ENCODE data around the gene S100A1. TPM values are rescaled to one million over a fixed set of nuclear protein-coding genes. Genes with fewer than 3 reads are reported as not detected.
"Not testable (repeated sequence)": the region's sequence is repeated elsewhere in the genome, so short reads cannot be mapped to it uniquely, and the experiment has no call there.

Gene S100A1
- polyA plus RNA-seq, 4 donors: 2.7 to 13.5 (median 3.5) TPM

DNA sequence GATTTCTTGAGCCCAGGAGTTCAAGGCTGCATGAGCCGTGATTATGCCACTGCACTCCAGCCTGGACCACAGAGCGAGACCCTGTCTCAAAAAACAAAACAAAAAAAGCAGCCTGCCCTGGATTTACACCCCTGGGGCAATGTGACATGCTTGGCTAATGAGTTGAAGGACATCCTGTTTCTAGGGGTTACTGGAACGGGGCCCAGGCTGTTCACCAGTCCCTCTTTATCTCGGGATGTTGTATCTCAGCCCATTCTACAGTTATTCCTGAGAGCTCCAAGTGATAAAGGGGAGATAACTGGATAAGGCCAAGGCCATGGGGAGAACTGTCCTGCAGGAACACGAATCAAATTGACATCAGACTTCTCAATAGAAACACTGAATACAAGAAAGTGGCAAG lies 40.9 kb upstream of the S100A1 start:
- 48 to 61% (median 56%) methylated on average over 5 of the region's 5 CpGs for WGBS, 3 donors
- Histone ChIP-seq H3K4me1 (ENCODE audit: control insufficient read depth in 3 of 3, insufficient read depth in 2 of 3, low read depth in 1 of 3, low read length in 2 of 3) (no peaks in the 10 kb centered on the region), H3K4me3 (ENCODE audit: low read depth in 1 of 3, low read length in 3 of 3) (no peak overlapping the region), H3K36me3 (ENCODE audit: control insufficient read depth in 3 of 3, insufficient read depth in 2 of 3, low read depth in 1 of 3, low read length in 3 of 3) (no peaks in the 10 kb centered on the region), H3K9me3 (ENCODE audit: control insufficient read depth in 2 of 2, insufficient read depth in 1 of 2, low read depth in 1 of 2, low read length in 1 of 2) (no peaks in the 10 kb centered on the region), H3K27me3 (ENCODE audit: control insufficient read depth in 3 of 3, insufficient read depth in 3 of 3, low read length in 3 of 3) (no peaks in the 10 kb centered on the region), H3K27ac (ENCODE audit: low read depth in 1 of 3, low read length in 2 of 3) (no peak overlapping the region)
- FAIRE-seq (no peak), DNase-seq (no peak)

DNA sequence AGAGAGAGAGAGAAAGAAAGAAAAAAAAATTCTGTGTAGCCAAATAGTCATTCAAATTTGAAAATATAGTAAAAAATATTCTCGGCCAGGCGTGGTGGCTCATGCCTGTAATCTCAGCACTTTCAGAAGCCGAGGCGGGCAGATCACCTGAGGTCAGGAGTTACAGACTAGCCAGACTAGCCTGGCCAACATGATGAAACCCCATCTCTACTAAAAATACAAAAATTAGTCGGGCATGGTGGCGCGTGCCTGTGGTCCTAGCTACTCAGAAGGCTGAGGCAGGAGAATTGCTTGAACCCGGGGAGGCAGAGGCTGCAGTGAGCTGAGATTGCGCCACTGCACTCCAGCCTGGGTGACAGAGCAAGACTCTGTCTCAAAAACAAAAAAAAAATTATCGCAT lies 40.2 kb upstream of the S100A1 start:
- WGBS, 3 donors: 93 to 97% (median 96%) methylated on average over 10 of the region's 10 CpGs
- not testable (repeated sequence) for H3K9me3 ChIP-seq (ENCODE audit: control insufficient read depth in 2 of 2, insufficient read depth in 1 of 2, low read depth in 1 of 2, low read length in 1 of 2); H3K4me1 ChIP-seq (ENCODE audit: control insufficient read depth in 3 of 3, insufficient read depth in 2 of 3, low read depth in 1 of 3, low read length in 2 of 3); H3K4me3 ChIP-seq (ENCODE audit: low read depth in 1 of 3, low read length in 3 of 3); FAIRE-seq; DNase-seq; H3K36me3 ChIP-seq (ENCODE audit: control insufficient read depth in 3 of 3, insufficient read depth in 2 of 3, low read depth in 1 of 3, low read length in 3 of 3); H3K27ac ChIP-seq (ENCODE audit: low read depth in 1 of 3, low read length in 2 of 3); H3K27me3 ChIP-seq (ENCODE audit: control insufficient read depth in 3 of 3, insufficient read depth in 3 of 3, low read length in 3 of 3)

DNA sequence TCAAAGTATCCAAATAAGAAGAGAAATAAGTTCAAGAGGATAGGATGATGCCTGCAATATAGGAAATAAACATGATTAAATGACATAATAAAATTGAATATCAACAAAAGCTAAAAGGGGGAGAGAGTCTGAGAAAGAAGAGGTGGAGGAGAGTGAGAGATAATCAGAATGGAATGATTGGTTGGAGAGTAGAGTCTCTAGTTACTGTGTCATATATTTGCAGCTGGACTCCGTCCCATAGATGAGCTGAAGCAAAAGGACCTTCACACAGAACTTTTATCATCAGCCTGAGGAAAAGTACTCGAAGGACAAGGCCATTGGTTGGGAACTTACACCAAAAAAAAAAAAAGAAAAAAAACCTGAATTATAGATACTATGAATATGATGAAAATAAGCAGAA lies 39.8 kb upstream of the S100A1 start:
- no peaks in the 10 kb centered on the region for H3K27me3 ChIP-seq (ENCODE audit: control insufficient read depth in 3 of 3, insufficient read depth in 3 of 3, low read length in 3 of 3)
- DNase-seq: no peak

DNA sequence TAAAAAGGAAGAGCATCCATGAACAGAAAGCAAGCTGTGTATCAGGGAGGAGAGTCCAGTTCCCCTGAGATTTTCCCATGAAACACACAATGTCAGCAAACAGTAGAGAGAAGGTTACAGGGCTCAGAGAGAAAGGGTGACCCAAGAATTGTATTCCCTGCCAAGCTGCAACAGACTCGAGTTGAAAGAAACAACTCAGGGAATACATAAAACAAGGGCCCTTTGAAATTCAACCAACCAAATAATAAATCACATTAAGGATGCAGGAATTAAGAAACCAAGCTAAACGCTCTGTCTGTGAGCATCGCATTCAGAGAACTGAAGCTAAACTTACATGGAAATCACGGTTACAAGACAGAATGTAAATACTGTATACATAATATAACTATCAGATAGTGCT lies 35.5 kb upstream of the S100A1 start:
- FAIRE-seq: no peak
- Histone ChIP-seq H3K27ac (ENCODE audit: low read depth in 1 of 3, low read length in 2 of 3) (no peak overlapping the region), H3K27me3 (ENCODE audit: control insufficient read depth in 3 of 3, insufficient read depth in 3 of 3, low read length in 3 of 3) (no peaks in the 10 kb centered on the region), H3K36me3 (ENCODE audit: control insufficient read depth in 3 of 3, insufficient read depth in 2 of 3, low read depth in 1 of 3, low read length in 3 of 3) (no peaks in the 10 kb centered on the region), H3K4me1 (ENCODE audit: control insufficient read depth in 3 of 3, insufficient read depth in 2 of 3, low read depth in 1 of 3, low read length in 2 of 3) (peaks cover 0 to 3% (median 0%) of the 10 kb centered on the region in 3 donors), H3K4me3 (ENCODE audit: low read depth in 1 of 3, low read length in 3 of 3) (no peak overlapping the region), H3K9me3 (ENCODE audit: control insufficient read depth in 2 of 2, insufficient read depth in 1 of 2, low read depth in 1 of 2, low read length in 1 of 2) (no peaks in the 10 kb centered on the region)
- no peak for DNase-seq
- WGBS, 3 donors: 70 to 80% (median 73%) methylated on average over 4 of the region's 4 CpGs

More for the DNA sequence above, 39.8 kb upstream of the S100A1 start:
- Histone ChIP-seq H3K36me3 (ENCODE audit: control insufficient read depth in 3 of 3, insufficient read depth in 2 of 3, low read depth in 1 of 3, low read length in 3 of 3) (no peaks in the 10 kb centered on the region), H3K9me3 (ENCODE audit: control insufficient read depth in 2 of 2, insufficient read depth in 1 of 2, low read depth in 1 of 2, low read length in 1 of 2) (no peaks in the 10 kb centered on the region), H3K27ac (ENCODE audit: low read depth in 1 of 3, low read length in 2 of 3) (no peak overlapping the region), H3K4me3 (ENCODE audit: low read depth in 1 of 3, low read length in 3 of 3) (no peak overlapping the region), H3K4me1 (ENCODE audit: control insufficient read depth in 3 of 3, insufficient read depth in 2 of 3, low read depth in 1 of 3, low read length in 2 of 3) (no peaks in the 10 kb centered on the region)
- 71 to 79% (median 77%) methylated on average over 2 of the region's 2 CpGs for WGBS, 3 donors
- no peak for FAIRE-seq

DNA sequence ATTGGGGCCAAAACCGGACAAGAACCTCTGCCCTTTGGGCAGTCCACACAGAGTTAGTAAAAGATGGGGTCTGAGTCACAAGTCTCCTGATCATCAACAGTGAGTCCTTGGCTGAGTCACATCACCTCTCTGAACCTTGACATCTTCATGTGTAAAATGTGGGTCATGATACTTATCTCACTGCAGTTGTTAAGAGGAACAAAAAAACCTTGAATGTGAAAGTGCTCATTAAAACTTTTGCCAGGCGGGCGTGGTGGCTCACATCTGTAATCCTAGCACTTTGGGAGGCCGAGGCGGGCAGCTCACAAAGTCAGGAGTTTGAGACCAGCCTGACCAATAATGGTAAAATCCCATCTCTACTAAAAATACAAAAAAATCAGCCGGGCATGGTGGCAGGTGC lies 31.0 kb upstream of the S100A1 start:
- no peak overlapping the region for H3K4me3 ChIP-seq (ENCODE audit: low read depth in 1 of 3, low read length in 3 of 3)
- peaks cover 0 to 4% (median 0%) of the 10 kb centered on the region in 3 donors for H3K36me3 ChIP-seq (ENCODE audit: control insufficient read depth in 3 of 3, insufficient read depth in 2 of 3, low read depth in 1 of 3, low read length in 3 of 3)
- FAIRE-seq: no peak
- H3K9me3 ChIP-seq (ENCODE audit: control insufficient read depth in 2 of 2, insufficient read depth in 1 of 2, low read depth in 1 of 2, low read length in 1 of 2): no peaks in the 10 kb centered on the region
- WGBS, 3 donors: 55 to 71% (median 69%) methylated on average over 6 of the region's 6 CpGs
- peaks cover 0 to 3% (median 0%) of the 10 kb centered on the region in 3 donors for H3K4me1 ChIP-seq (ENCODE audit: control insufficient read depth in 3 of 3, insufficient read depth in 2 of 3, low read depth in 1 of 3, low read length in 2 of 3)
- DNase-seq: peak in 1 of 2 donors; percentile 76
- no peaks in the 10 kb centered on the region for H3K27me3 ChIP-seq (ENCODE audit: control insufficient read depth in 3 of 3, insufficient read depth in 3 of 3, low read length in 3 of 3)
- H3K27ac ChIP-seq (ENCODE audit: low read depth in 1 of 3, low read length in 2 of 3): no peak overlapping the region

DNA sequence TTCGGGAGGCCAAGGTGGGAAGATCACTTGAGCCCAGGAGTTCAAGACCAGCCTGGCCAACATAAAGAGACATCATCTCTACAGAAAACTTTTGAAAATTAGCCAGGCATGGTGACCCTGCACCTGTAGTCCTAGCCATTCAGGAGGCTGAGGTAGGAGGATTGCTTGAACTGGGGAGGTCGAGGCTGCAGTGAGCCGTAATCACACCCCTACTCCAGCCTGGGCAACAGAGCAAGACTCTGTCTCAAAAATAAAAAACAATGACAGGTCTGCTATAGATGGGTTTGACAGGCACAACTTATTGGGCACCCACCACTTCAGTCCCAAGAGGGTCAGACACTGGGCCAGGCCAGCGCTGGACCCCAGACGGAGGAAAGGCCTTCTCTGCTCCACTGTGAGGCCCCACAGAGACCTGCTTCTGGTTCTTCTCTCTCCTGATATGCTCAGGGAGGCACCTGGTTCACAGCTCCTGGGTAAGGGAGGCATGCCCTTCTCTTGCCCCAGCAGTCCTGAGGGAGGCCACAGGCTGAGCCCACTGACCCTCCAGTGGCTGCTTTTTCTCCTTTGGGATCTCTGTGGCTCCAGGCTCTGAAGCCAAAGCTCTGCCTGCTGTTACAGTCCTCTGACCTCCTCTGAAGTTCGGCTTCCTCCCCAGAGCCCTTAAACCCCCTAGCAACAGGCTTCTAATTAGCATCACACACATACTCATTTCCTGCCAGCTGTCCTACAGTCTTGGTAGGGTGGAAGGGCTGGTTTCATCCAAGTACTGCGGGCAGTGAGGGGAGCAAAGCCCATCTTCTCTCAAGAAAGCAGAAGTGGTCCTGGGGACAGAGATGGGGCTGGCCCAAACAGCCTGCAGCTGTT lies 29.7 kb upstream of the S100A1 start:
- no peak overlapping the region for H3K4me3 ChIP-seq (ENCODE audit: low read depth in 1 of 3, low read length in 3 of 3)
- H3K27ac ChIP-seq (ENCODE audit: low read depth in 1 of 3, low read length in 2 of 3): peak overlapping the region; percentile 9 to 58 (median 50)
- no peaks in the 10 kb centered on the region for H3K27me3 ChIP-seq (ENCODE audit: control insufficient read depth in 3 of 3, insufficient read depth in 3 of 3, low read length in 3 of 3)
- no peaks in the 10 kb centered on the region for H3K9me3 ChIP-seq (ENCODE audit: control insufficient read depth in 2 of 2, insufficient read depth in 1 of 2, low read depth in 1 of 2, low read length in 1 of 2)
- H3K36me3 ChIP-seq (ENCODE audit: control insufficient read depth in 3 of 3, insufficient read depth in 2 of 3, low read depth in 1 of 3, low read length in 3 of 3): peaks cover 0 to 7% (median 0%) of the 10 kb centered on the region in 3 donors
- WGBS, 3 donors: 66 to 89% (median 84%) methylated on average over 7 of the region's 7 CpGs
- DNase-seq (peak in 1 of 2 donors; percentile 29), FAIRE-seq (no peak)
- peaks cover 0 to 3% (median 0%) of the 10 kb centered on the region in 3 donors for H3K4me1 ChIP-seq (ENCODE audit: control insufficient read depth in 3 of 3, insufficient read depth in 2 of 3, low read depth in 1 of 3, low read length in 2 of 3)

DNA sequence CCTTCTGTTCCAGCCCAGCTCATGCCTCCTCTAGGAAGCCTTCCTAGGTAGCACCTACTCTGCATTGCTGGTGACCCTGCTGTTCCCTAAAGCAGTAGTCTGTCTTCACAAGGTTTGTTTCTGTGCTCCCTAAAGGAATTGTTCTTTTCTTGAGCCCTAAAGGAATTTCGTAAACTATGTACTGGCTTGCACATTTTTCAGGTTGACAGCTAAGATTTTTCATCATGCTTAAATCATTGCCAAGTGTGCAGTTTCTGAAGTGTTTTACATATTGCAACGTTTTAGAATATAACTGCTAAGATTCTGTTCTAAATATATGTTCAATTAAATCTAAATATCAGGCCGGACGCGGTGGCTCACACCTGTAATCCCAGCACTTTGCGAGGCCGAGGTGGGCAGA lies 28.4 kb upstream of the S100A1 start:
- peaks cover 0 to 3% (median 0%) of the 10 kb centered on the region in 3 donors for H3K4me1 ChIP-seq (ENCODE audit: control insufficient read depth in 3 of 3, insufficient read depth in 2 of 3, low read depth in 1 of 3, low read length in 2 of 3)
- FAIRE-seq (no peak), DNase-seq (no peak)
- H3K27me3 ChIP-seq (ENCODE audit: control insufficient read depth in 3 of 3, insufficient read depth in 3 of 3, low read length in 3 of 3): no peaks in the 10 kb centered on the region
- WGBS, 3 donors: 88 to 90% (median 90%) methylated on average over 7 of the region's 7 CpGs
- peaks cover 0 to 8% (median 0%) of the 10 kb centered on the region in 3 donors for H3K36me3 ChIP-seq (ENCODE audit: control insufficient read depth in 3 of 3, insufficient read depth in 2 of 3, low read depth in 1 of 3, low read length in 3 of 3)
- no peaks in the 10 kb centered on the region for H3K9me3 ChIP-seq (ENCODE audit: control insufficient read depth in 2 of 2, insufficient read depth in 1 of 2, low read depth in 1 of 2, low read length in 1 of 2)
- H3K4me3 ChIP-seq (ENCODE audit: low read depth in 1 of 3, low read length in 3 of 3): no peak overlapping the region
- no peak overlapping the region for H3K27ac ChIP-seq (ENCODE audit: low read depth in 1 of 3, low read length in 2 of 3)

DNA sequence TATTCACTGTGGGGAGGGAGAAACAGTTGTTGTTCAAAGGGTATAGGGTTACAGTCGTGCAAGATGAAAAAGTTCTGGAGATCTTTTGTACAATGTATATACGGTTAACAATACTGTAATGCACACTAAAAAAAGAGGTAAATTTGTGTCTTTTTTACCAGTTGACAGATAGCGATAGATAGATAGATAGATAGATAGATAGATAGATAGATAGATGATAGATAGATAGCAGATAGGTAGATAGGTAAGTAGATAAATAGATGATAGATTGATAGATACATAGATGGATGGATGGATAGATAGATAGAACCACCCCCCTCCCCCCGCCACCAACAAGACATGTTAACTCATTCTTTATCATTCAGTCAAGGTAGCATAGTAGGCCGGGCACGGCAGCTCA lies 25.5 kb upstream of the S100A1 start:
- FAIRE-seq: no peak

More for the DNA sequence above, 25.5 kb upstream of the S100A1 start:
- no peaks in the 10 kb centered on the region for H3K9me3 ChIP-seq (ENCODE audit: control insufficient read depth in 2 of 2, insufficient read depth in 1 of 2, low read depth in 1 of 2, low read length in 1 of 2)
- no peak overlapping the region for H3K4me3 ChIP-seq (ENCODE audit: low read depth in 1 of 3, low read length in 3 of 3)
- peaks cover 2 to 30% (median 6%) of the 10 kb centered on the region in 3 donors for H3K36me3 ChIP-seq (ENCODE audit: control insufficient read depth in 3 of 3, insufficient read depth in 2 of 3, low read depth in 1 of 3, low read length in 3 of 3)
- peaks cover 0 to under 1% (median 0%) of the 10 kb centered on the region in 3 donors for H3K4me1 ChIP-seq (ENCODE audit: control insufficient read depth in 3 of 3, insufficient read depth in 2 of 3, low read depth in 1 of 3, low read length in 2 of 3)
- 84 to 90% (median 87%) methylated on average over 6 of the region's 6 CpGs for WGBS, 3 donors
- DNase-seq: no peak
- H3K27ac ChIP-seq (ENCODE audit: low read depth in 1 of 3, low read length in 2 of 3): no peak overlapping the region
- no peaks in the 10 kb centered on the region for H3K27me3 ChIP-seq (ENCODE audit: control insufficient read depth in 3 of 3, insufficient read depth in 3 of 3, low read length in 3 of 3)
